Lung (tissue), 12 donors: Measurements from ENCODE around the gene CCR3. TPM values are rescaled to one million over a fixed set of nuclear protein-coding genes. Genes with fewer than 3 reads are reported as not detected.

Experiments used
- ATAC-seq: fragments of 200-7000 bp; cut with Tn5 transposase; one replicate; pipeline ENCODE4 v1.9.1; 2020; ENCODE audit warnings: moderate number of reproducible peaks; ENCODE audit not compliant: insufficient read depth, low FRiP score
- DNase-seq, 3 donors: peaks; one replicate each; pipeline ENCODE4 v3.0.0-alpha.2; 2013 to 2017
- H3K27ac ChIP-seq, 2 donors: one replicate each; pipeline ENCODE4 v1.5.1; 2013; ENCODE audit warnings: mild to moderate bottlenecking in 2 of 2, moderate library complexity in 2 of 2, control low read depth in 1 of 2, inconsistent platforms in 1 of 2, low read depth in 1 of 2, low read length in 1 of 2
- H3K27me3 ChIP-seq, 3 donors: one replicate each; pipeline ENCODE4 v1.5.1; 2013; ENCODE audit warnings: low read length in 2 of 3; ENCODE audit not compliant: control insufficient read depth in 3 of 3, insufficient read depth in 3 of 3
- H3K36me3 ChIP-seq, 4 donors: one replicate each; pipeline ENCODE4 v1.5.1; 2013; ENCODE audit warnings: low read length in 4 of 4, mild to moderate bottlenecking in 1 of 4, moderate library complexity in 1 of 4; ENCODE audit not compliant: control insufficient read depth in 4 of 4, insufficient read depth in 4 of 4
- H3K4me1 ChIP-seq, 5 donors: one replicate each; pipeline ENCODE4 v1.5.1; 2013; ENCODE audit warnings: low read length in 5 of 5, mild to moderate bottlenecking in 2 of 5, moderate library complexity in 1 of 5; ENCODE audit not compliant: control insufficient read depth in 5 of 5, insufficient read depth in 5 of 5
- H3K4me3 ChIP-seq: one replicate; pipeline ENCODE4 v1.5.1; 2013; ENCODE audit warnings: mild to moderate bottlenecking, control low read depth, moderate library complexity
- H3K9ac ChIP-seq, 2 donors: one replicate each; pipeline ENCODE4 v1.5.1; 2013; ENCODE audit warnings: low read length in 2 of 2, control low read depth in 1 of 2; ENCODE audit not compliant: insufficient read depth in 1 of 2
- H3K9me3 ChIP-seq, 4 donors: one replicate each; pipeline ENCODE4 v1.5.1; 2013; ENCODE audit warnings: low read length in 3 of 4, mild to moderate bottlenecking in 1 of 4, moderate library complexity in 1 of 4; ENCODE audit not compliant: control insufficient read depth in 4 of 4, insufficient read depth in 3 of 4
- WGBS, 2 donors: extraction: QIAGEN DNeasy Blood & Tissue Kit; methylation state at CpG; one replicate each; pipeline ENCODE4 v1.1.7; 2013; 5-methylcytosine and 5-hydroxymethylcytosine counted together
- polyA plus RNA-seq, 2 donors: library from polyadenylated mRNA; stranded (reverse); fragments of 200-250 nt; gene quantifications; one replicate each; pipeline ENCODE4 v1.2.1, GENCODE V29; 2013
- total RNA-seq, 2 donors: library from RNA; depleted of rRNA in 1 of 2; stranded (reverse); fragments of >200 nt in 1 of 2; gene quantifications; one replicate each; pipeline ENCODE4 v1.2.1, GENCODE V29; 2014 to 2021
- TF ChIP-seq, protein P1 (sequence below): IDR thresholded peaks from 2 replicates; pipeline ENCODE4 v1.5.1; 2012; ENCODE audit warnings: mild to moderate bottlenecking; ENCODE audit errors: control extremely low read depth, extremely low read depth
- donor health status: control.
- donor health status: control.
- donor health status: Bipolar disorder and iron deficiency.
- donor health status: healthy.
- donor health status: DM: yes; HTN: yes; CAD: no.

Gene CCR3
- total and polyA plus RNA-seq, 4 donors: 0.15 to 0.88 (median 0.31) TPM; not detected in 1

DNA sequence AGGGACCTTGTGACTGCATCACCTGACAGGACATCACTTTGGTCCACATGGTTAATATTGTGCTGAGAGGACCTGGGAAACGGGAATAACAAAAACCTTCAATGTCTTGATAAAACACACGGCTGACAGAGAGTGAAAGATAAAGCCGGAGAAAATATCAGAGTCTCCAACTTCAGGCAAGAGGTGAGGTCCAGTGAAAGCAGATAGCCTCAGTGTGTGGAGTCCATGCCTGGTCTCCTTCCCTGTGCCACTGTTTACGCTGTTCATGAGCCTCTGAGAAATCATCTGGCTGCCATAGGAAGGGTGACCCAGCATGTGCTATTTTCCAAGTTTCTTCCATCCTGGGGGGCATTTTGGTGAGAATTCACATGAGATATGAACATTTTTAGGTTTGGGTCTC is 39.8 kb downstream of the CCR3 start:
- no peaks in the 10 kb centered on the region for H3K27me3 ChIP-seq
- H3K9ac ChIP-seq: no peak overlapping the region
- H3K36me3 ChIP-seq: no peaks in the 10 kb centered on the region
- H3K27ac ChIP-seq: no peak overlapping the region
- no peak for DNase-seq
- 87 to 92% methylated on average over 4 of the region's 4 CpGs for WGBS, 2 donors
- H3K9me3 ChIP-seq: no peaks in the 10 kb centered on the region
- TF ChIP-seq, protein P1, sequence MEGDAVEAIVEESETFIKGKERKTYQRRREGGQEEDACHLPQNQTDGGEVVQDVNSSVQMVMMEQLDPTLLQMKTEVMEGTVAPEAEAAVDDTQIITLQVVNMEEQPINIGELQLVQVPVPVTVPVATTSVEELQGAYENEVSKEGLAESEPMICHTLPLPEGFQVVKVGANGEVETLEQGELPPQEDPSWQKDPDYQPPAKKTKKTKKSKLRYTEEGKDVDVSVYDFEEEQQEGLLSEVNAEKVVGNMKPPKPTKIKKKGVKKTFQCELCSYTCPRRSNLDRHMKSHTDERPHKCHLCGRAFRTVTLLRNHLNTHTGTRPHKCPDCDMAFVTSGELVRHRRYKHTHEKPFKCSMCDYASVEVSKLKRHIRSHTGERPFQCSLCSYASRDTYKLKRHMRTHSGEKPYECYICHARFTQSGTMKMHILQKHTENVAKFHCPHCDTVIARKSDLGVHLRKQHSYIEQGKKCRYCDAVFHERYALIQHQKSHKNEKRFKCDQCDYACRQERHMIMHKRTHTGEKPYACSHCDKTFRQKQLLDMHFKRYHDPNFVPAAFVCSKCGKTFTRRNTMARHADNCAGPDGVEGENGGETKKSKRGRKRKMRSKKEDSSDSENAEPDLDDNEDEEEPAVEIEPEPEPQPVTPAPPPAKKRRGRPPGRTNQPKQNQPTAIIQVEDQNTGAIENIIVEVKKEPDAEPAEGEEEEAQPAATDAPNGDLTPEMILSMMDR: no peak
- ATAC-seq: no peak
- no peak overlapping the region for H3K4me3 ChIP-seq
- H3K4me1 ChIP-seq: peaks cover 0 to 13% (median 2%) of the 10 kb centered on the region in 5 donors

DNA sequence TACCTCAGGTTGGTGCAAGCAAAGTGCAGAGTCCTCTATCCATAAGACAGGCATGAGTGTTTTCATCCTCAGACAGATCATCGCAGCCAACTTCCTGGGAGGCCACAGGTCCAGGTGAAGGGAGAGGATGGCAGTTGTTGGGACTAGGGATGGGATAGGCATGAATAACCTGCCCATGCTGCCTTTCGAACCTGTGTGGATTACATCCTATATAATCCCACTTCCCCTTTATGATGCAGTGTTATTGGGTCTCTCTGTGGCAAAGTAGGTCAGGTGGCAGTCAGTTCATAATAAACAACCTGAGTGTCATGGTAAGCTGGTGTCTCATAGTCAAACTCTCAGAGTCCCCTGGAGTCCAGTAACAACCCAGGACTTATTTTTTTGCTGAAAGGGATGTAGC is 40.4 kb downstream of the CCR3 start:
- no peak overlapping the region for H3K27ac ChIP-seq

DNA sequence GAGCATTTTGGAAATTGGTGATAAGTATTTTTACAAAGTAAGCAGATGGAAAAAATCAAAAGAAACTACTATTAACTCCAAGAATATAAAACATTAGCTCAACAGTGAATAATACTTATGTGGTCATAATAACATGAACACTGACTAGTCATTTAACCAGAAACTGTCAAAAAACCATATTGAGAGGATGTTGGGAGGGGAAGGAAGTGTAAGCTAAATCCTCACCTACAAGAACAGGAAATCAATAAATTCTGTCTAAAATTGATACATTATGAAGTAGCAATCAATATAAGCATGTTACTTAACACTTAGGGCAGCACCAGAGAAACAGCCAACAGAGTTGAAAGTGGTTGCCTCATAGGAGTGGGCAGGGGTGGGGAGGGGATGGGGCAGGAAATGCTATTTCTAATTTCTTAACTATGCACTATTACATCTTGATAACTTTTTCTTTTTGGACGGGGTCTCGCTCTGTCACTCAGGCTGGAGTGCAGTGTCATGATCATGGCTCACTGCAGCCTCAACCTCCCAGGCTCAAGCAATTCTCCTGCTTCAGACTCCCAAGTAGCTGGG is 41.7 kb downstream of the CCR3 start:
- ATAC-seq (no peak), DNase-seq (peak in 1 of 3 donors; percentile 11)
- 22 to 56% methylated on average over 2 of the region's 2 CpGs for WGBS, 2 donors
- Histone ChIP-seq H3K9ac (no peak overlapping the region), H3K27me3 (no peaks in the 10 kb centered on the region), H3K4me3 (no peak overlapping the region), H3K27ac (no peak overlapping the region), H3K36me3 (no peaks in the 10 kb centered on the region), H3K4me1 (peaks cover 0 to 13% (median 2%) of the 10 kb centered on the region in 5 donors), H3K9me3 (no peaks in the 10 kb centered on the region)
- TF ChIP-seq, protein P1: no peak

More for the DNA sequence above, 40.4 kb downstream of the CCR3 start:
- Histone ChIP-seq H3K4me3 (no peak overlapping the region), H3K4me1 (peaks cover 0 to 13% (median 2%) of the 10 kb centered on the region in 5 donors), H3K27me3 (no peaks in the 10 kb centered on the region), H3K9ac (no peak overlapping the region), H3K36me3 (no peaks in the 10 kb centered on the region), H3K9me3 (no peaks in the 10 kb centered on the region)
- WGBS, 2 donors: 90 to 92% methylated on average over 2 of the region's 2 CpGs
- TF ChIP-seq, protein P1: no peak
- DNase-seq (no peak), ATAC-seq (no peak)
